Measurements from ENCODE around the gene GALE.
"Not testable (repeated sequence)": the region's sequence is repeated elsewhere in the genome, so short reads cannot be mapped to it uniquely, and the experiment has no call there.

Gene GALE

GRCh38 chr1:23800400-23801337 lies at the start of gene GALE:
Gene GALE, minus strand, starts transcription at chr1:23800754. Its CDS starts 1,747 bp downstream, at chr1:23799007.
- H3K4me1 ChIP-seq (ENCODE audit: control insufficient read depth in 2 of 2, insufficient read depth in 2 of 2, low read length in 2 of 2): peaks cover 29 to 45% of the 10 kb centered on the region in 2 donors

GRCh38 chr1:23848673-23849616 lies 48.4 kb upstream of the GALE start:
- no peaks in the 10 kb centered on the region for H3K4me1 ChIP-seq (ENCODE audit: control insufficient read depth in 2 of 2, insufficient read depth in 2 of 2, low read length in 2 of 2)
- no peak overlapping the region for H3K27ac ChIP-seq (ENCODE audit: low read depth in 2 of 2, low read length in 2 of 2)
- no peak overlapping the region for H3K4me3 ChIP-seq (ENCODE audit: low read length in 2 of 2)
- no peaks in the 10 kb centered on the region for H3K9me3 ChIP-seq (ENCODE audit: control insufficient read depth in 2 of 2, low read length in 2 of 2)
- H3K36me3 ChIP-seq (ENCODE audit: control insufficient read depth in 2 of 2, insufficient read depth in 2 of 2, low read length in 2 of 2): peaks cover 26 to 28% of the 10 kb centered on the region in 2 donors
- no peak overlapping the region for H3K9ac ChIP-seq (ENCODE audit: low read depth in 1 of 2, low read length in 2 of 2)
- H3K27me3 ChIP-seq (ENCODE audit: control insufficient read depth in 2 of 2, insufficient read depth in 2 of 2, low read length in 2 of 2): no peaks in the 10 kb centered on the region

More at GRCh38 chr1:23800400-23801337, at the start of gene GALE:
- Histone ChIP-seq H3K36me3 (ENCODE audit: control insufficient read depth in 2 of 2, insufficient read depth in 2 of 2, low read length in 2 of 2) (peaks cover 24 to 26% of the 10 kb centered on the region in 2 donors), H3K4me3 (ENCODE audit: low read length in 2 of 2) (peak within 1 kb of the TSS; percentile 92 to 93), H3K27ac (ENCODE audit: low read depth in 2 of 2, low read length in 2 of 2) (peak within 1 kb of the TSS; percentile 96 to 99), H3K9me3 (ENCODE audit: control insufficient read depth in 2 of 2, low read length in 2 of 2) (no peaks in the 10 kb centered on the region), H3K27me3 (ENCODE audit: control insufficient read depth in 2 of 2, insufficient read depth in 2 of 2, low read length in 2 of 2) (no peaks in the 10 kb centered on the region), H3K9ac (ENCODE audit: low read depth in 1 of 2, low read length in 2 of 2) (peak within 1 kb of the TSS; percentile 92 to 98)

GRCh38 chr1:23847482-23848095 lies 47.0 kb upstream of the GALE start:
- not testable (repeated sequence) for H3K9ac ChIP-seq (ENCODE audit: low read depth in 1 of 2, low read length in 2 of 2); H3K4me1 ChIP-seq (ENCODE audit: control insufficient read depth in 2 of 2, insufficient read depth in 2 of 2, low read length in 2 of 2); H3K4me3 ChIP-seq (ENCODE audit: low read length in 2 of 2); H3K27me3 ChIP-seq (ENCODE audit: control insufficient read depth in 2 of 2, insufficient read depth in 2 of 2, low read length in 2 of 2); H3K27ac ChIP-seq (ENCODE audit: low read depth in 2 of 2, low read length in 2 of 2); H3K9me3 ChIP-seq (ENCODE audit: control insufficient read depth in 2 of 2, low read length in 2 of 2)
- peaks cover 26 to 28% of the 10 kb centered on the region in 2 donors for H3K36me3 ChIP-seq (ENCODE audit: control insufficient read depth in 2 of 2, insufficient read depth in 2 of 2, low read length in 2 of 2)

- Histone ChIP-seq H3K9me3 (ENCODE audit: control insufficient read depth in 2 of 2, low read length in 2 of 2) (no peaks in the 10 kb centered on the region), H3K27ac (ENCODE audit: low read depth in 2 of 2, low read length in 2 of 2) (no peak overlapping the region), H3K9ac (ENCODE audit: low read depth in 1 of 2, low read length in 2 of 2) (no peak overlapping the region), H3K36me3 (ENCODE audit: control insufficient read depth in 2 of 2, insufficient read depth in 2 of 2, low read length in 2 of 2) (peaks cover 26 to 28% of the 10 kb centered on the region in 2 donors), H3K4me1 (ENCODE audit: control insufficient read depth in 2 of 2, insufficient read depth in 2 of 2, low read length in 2 of 2) (no peaks in the 10 kb centered on the region), H3K4me3 (ENCODE audit: low read length in 2 of 2) (no peak overlapping the region), H3K27me3 (ENCODE audit: control insufficient read depth in 2 of 2, insufficient read depth in 2 of 2, low read length in 2 of 2) (no peaks in the 10 kb centered on the region)
Observed at GRCh38 chr1:23845163-23845562, 44.6 kb upstream of the GALE start.

GRCh38 chr1:23843644-23844043 lies 43.1 kb upstream of the GALE start:
- H3K27ac ChIP-seq (ENCODE audit: low read depth in 2 of 2, low read length in 2 of 2): no peak overlapping the region
- no peaks in the 10 kb centered on the region for H3K9me3 ChIP-seq (ENCODE audit: control insufficient read depth in 2 of 2, low read length in 2 of 2)
- no peaks in the 10 kb centered on the region for H3K4me1 ChIP-seq (ENCODE audit: control insufficient read depth in 2 of 2, insufficient read depth in 2 of 2, low read length in 2 of 2)
- no peak overlapping the region for H3K4me3 ChIP-seq (ENCODE audit: low read length in 2 of 2)
- no peaks in the 10 kb centered on the region for H3K27me3 ChIP-seq (ENCODE audit: control insufficient read depth in 2 of 2, insufficient read depth in 2 of 2, low read length in 2 of 2)
- H3K9ac ChIP-seq (ENCODE audit: low read depth in 1 of 2, low read length in 2 of 2): no peak overlapping the region
- H3K36me3 ChIP-seq (ENCODE audit: control insufficient read depth in 2 of 2, insufficient read depth in 2 of 2, low read length in 2 of 2): peaks cover 26 to 27% of the 10 kb centered on the region in 2 donors

GRCh38 chr1:23838401-23838866 lies 37.9 kb upstream of the GALE start:
- no peaks in the 10 kb centered on the region for H3K27me3 ChIP-seq (ENCODE audit: control insufficient read depth in 2 of 2, insufficient read depth in 2 of 2, low read length in 2 of 2)
- peaks cover 5 to 7% of the 10 kb centered on the region in 2 donors for H3K4me1 ChIP-seq (ENCODE audit: control insufficient read depth in 2 of 2, insufficient read depth in 2 of 2, low read length in 2 of 2)
- H3K4me3 ChIP-seq (ENCODE audit: low read length in 2 of 2): peak overlapping the region; percentile 54 to 71
- H3K9ac ChIP-seq (ENCODE audit: low read depth in 1 of 2, low read length in 2 of 2): peak overlapping the region; percentile 34 to 60
- no peaks in the 10 kb centered on the region for H3K9me3 ChIP-seq (ENCODE audit: control insufficient read depth in 2 of 2, low read length in 2 of 2)
- H3K36me3 ChIP-seq (ENCODE audit: control insufficient read depth in 2 of 2, insufficient read depth in 2 of 2, low read length in 2 of 2): no peaks in the 10 kb centered on the region
- H3K27ac ChIP-seq (ENCODE audit: low read depth in 2 of 2, low read length in 2 of 2): no peak overlapping the region

- Histone ChIP-seq H3K4me3 (ENCODE audit: low read length in 2 of 2) (peak overlapping the region; percentile 54 to 71), H3K4me1 (ENCODE audit: control insufficient read depth in 2 of 2, insufficient read depth in 2 of 2, low read length in 2 of 2) (peaks cover 5 to 7% of the 10 kb centered on the region in 2 donors), H3K36me3 (ENCODE audit: control insufficient read depth in 2 of 2, insufficient read depth in 2 of 2, low read length in 2 of 2) (no peaks in the 10 kb centered on the region), H3K9ac (ENCODE audit: low read depth in 1 of 2, low read length in 2 of 2) (peak overlapping the region in 1 of 2 donors; percentile 14), H3K27me3 (ENCODE audit: control insufficient read depth in 2 of 2, insufficient read depth in 2 of 2, low read length in 2 of 2) (no peaks in the 10 kb centered on the region), H3K27ac (ENCODE audit: low read depth in 2 of 2, low read length in 2 of 2) (no peak overlapping the region), H3K9me3 (ENCODE audit: control insufficient read depth in 2 of 2, low read length in 2 of 2) (no peaks in the 10 kb centered on the region)
Observed at GRCh38 chr1:23837908-23838307, 37.4 kb upstream of the GALE start.

GRCh38 chr1:23836037-23836436 lies 35.5 kb upstream of the GALE start:
- no peaks in the 10 kb centered on the region for H3K36me3 ChIP-seq (ENCODE audit: control insufficient read depth in 2 of 2, insufficient read depth in 2 of 2, low read length in 2 of 2)
- peaks cover 5 to 7% of the 10 kb centered on the region in 2 donors for H3K4me1 ChIP-seq (ENCODE audit: control insufficient read depth in 2 of 2, insufficient read depth in 2 of 2, low read length in 2 of 2)
- no peaks in the 10 kb centered on the region for H3K27me3 ChIP-seq (ENCODE audit: control insufficient read depth in 2 of 2, insufficient read depth in 2 of 2, low read length in 2 of 2)
- H3K9me3 ChIP-seq (ENCODE audit: control insufficient read depth in 2 of 2, low read length in 2 of 2): no peaks in the 10 kb centered on the region
- no peak overlapping the region for H3K4me3 ChIP-seq (ENCODE audit: low read length in 2 of 2)
- no peak overlapping the region for H3K9ac ChIP-seq (ENCODE audit: low read depth in 1 of 2, low read length in 2 of 2)
- no peak overlapping the region for H3K27ac ChIP-seq (ENCODE audit: low read depth in 2 of 2, low read length in 2 of 2)

GRCh38 chr1:23834156-23834555 lies 33.6 kb upstream of the GALE start:
- not testable (repeated sequence) for H3K4me1 ChIP-seq (ENCODE audit: control insufficient read depth in 2 of 2, insufficient read depth in 2 of 2, low read length in 2 of 2); H3K27ac ChIP-seq (ENCODE audit: low read depth in 2 of 2, low read length in 2 of 2); H3K9ac ChIP-seq (ENCODE audit: low read depth in 1 of 2, low read length in 2 of 2); H3K27me3 ChIP-seq (ENCODE audit: control insufficient read depth in 2 of 2, insufficient read depth in 2 of 2, low read length in 2 of 2); H3K9me3 ChIP-seq (ENCODE audit: control insufficient read depth in 2 of 2, low read length in 2 of 2); H3K36me3 ChIP-seq (ENCODE audit: control insufficient read depth in 2 of 2, insufficient read depth in 2 of 2, low read length in 2 of 2); H3K4me3 ChIP-seq (ENCODE audit: low read length in 2 of 2)

All from mucosa of rectum (tissue), 2 donors.